ENCODE results near the gene SLC35B2. TPM values are rescaled to one million over a fixed set of nuclear protein-coding genes. Genes with fewer than 3 reads are reported as not detected.
A peak's percentile ranks its signal among the peaks of the same experiment; 100 is the strongest.
"Not testable (repeated sequence)": the region's sequence is repeated elsewhere in the genome, so short reads cannot be mapped to it uniquely, and the experiment has no call there.

The SLC35B2 gene
- total RNA-seq, 1 donor from 2014 or later = 33.7 TPM

- DNase-seq (ENCODE audit: low spot score) = no peak
These were observed 21.3 kb downstream of the SLC35B2 start for GRCh38 chr6:44235891-44236516.

- DNase-seq (ENCODE audit: low spot score) = no peak
These were observed 22.1 kb downstream of the SLC35B2 start for GRCh38 chr6:44235269-44235668.

GRCh38 chr6:44234101-44235025 lies 23.0 kb downstream of the SLC35B2 start:
- peak; percentile 85 for DNase-seq (ENCODE audit: low spot score)

DNA sequence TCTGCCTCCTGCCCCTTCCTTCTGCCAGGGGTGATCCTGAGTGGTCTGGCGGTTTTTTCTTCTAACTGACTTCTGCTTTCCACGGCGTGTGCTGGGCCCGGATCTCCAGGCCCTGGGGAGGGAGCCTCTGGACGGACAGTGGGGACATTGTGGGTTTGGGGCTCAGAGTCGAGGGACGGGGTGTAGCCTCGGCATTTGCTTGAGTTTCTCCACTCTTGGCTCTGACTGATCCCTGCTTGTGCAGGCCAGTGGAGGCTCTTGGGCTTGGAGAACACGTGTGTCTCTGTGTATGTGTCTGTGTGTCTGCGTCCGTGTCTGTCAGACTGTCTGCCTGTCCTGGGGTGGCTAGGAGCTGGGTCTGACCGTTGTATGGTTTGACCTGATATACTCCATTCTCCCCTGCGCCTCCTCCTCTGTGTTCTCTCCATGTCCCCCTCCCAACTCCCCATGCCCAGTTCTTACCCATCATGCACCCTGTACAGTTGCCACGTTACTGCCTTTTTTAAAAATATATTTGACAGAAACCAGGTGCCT lies 23.7 kb downstream of the SLC35B2 start:
- DNase-seq (ENCODE audit: low spot score) = no peak

DNA sequence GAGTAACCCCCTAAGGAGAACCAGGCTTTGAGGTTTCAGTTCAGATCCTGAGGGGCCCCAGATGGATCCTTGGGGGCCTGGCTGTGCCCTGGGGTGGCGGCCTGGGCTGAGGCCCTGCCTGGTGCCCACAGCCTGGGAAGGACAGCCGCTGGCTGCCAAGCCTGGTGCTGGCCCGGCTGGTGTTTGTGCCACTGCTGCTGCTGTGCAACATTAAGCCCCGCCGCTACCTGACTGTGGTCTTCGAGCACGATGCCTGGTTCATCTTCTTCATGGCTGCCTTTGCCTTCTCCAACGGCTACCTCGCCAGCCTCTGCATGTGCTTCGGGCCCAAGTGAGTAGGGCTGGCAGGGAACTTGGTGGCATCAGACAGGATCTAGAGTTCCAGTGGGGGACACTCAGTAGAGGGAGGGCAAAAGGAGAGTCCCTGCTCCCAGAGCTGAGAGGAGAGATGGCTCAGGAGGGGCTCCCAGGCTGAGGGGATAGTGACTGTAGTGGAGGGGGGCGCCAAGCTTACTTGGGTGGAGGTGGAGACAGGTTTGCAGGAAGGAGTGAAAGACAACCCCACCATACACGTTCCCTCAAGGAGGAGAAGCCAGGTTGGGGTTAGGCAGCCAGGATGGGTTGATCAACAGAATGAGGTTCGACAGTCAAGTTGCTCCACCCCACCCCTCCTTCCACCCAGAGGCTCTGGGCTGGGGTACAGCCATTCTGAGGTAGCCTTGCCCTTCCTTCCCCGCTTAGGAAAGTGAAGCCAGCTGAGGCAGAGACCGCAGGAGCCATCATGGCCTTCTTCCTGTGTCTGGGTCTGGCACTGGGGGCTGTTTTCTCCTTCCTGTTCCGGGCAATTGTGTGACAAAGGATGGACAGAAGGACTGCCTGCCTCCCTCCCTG lies 24.4 kb downstream of the SLC35B2 start:
- DNase-seq (ENCODE audit: low spot score) = no peak

GRCh38 chr6:44231426-44231825 lies 25.9 kb downstream of the SLC35B2 start:
- DNase-seq (ENCODE audit: low spot score) = not testable (repeated sequence)

DNA sequence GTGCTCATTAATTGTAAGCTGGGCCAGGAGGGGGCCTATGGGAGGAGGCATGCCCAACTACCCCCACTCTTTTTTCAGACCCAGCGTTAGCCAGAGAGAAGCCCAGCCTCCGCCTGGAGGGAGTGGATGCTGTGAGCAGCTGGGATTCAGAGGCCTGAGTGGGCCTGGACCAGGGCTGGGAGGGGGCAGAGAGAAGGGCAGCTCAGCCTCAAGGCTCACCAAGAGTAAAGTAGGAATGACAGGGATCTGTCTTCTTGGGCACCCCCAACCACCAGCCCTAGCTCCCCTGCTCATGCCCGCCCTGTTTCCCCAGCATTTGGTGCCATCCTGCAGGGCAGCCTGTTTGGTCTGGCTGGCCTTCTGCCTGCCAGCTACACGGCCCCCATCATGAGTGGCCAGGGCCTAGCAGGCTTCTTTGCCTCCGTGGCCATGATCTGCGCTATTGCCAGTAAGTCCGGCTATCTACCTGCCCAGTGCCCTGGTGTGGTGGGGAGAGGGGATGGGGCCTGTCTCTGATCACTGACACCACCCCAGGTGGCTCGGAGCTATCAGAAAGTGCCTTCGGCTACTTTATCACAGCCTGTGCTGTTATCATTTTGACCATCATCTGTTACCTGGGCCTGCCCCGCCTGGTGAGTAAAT lies 27.2 kb downstream of the SLC35B2 start:
- no peak for DNase-seq (ENCODE audit: low spot score)

DNA sequence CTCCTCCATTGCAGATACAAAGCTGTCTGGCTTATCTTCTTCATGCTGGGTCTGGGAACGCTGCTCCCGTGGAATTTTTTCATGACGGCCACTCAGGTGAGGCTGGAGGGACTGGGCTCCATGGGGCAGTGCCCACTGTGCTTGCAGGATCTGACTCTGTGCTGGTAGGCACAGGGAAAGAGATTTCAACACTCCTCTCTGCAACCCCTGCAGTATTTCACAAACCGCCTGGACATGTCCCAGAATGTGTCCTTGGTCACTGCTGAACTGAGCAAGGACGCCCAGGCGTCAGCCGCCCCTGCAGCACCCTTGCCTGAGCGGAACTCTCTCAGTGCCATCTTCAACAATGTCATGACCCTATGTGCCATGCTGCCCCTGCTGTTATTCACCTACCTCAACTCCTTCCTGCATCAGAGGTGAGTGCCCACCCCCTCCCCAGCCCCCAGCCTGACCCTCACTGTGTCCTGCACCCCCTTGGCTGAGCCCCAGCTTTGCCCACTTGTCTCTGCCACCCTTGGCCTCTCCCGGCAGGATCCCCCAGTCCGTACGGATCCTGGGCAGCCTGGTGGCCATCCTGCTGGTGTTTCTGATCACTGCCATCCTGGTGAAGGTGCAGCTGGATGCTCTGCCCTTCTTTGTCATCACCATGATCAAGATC lies 27.8 kb downstream of the SLC35B2 start:
- DNase-seq (ENCODE audit: low spot score) = no peak

DNA sequence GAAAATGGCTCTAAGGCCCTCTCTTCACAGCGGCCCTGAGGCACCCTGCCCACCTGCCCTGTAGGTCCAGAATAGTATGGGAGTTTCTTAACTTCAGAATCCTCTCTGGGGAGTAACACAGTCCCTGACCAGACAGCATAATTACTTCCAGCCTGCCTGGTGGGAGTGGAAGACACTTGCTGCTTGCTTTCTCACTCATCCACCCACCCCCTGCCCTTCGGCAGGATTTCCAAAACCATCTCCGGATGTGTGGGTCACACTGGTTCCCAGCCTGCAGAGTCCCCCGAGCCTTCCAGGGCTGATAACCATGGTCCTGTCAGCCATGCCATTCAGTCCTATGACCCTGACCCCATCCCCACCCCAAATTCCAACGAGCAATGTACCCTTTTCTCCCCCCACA lies 28.5 kb downstream of the SLC35B2 start:
- no peak for DNase-seq (ENCODE audit: low spot score)

GRCh38 chr6:44228433-44228832 lies 28.9 kb downstream of the SLC35B2 start:
- DNase-seq (ENCODE audit: low spot score) = no peak

GRCh38 chr6:44228031-44228430 lies 29.3 kb downstream of the SLC35B2 start:
- DNase-seq (ENCODE audit: low spot score) = no peak

- peak; percentile 64 for DNase-seq (ENCODE audit: low spot score)
These were observed 30.1 kb downstream of the SLC35B2 start for GRCh38 chr6:44227148-44227793.

GRCh38 chr6:44226368-44227147 lies 30.8 kb downstream of the SLC35B2 start:
- peak; percentile 65 for DNase-seq (ENCODE audit: low spot score)

DNA sequence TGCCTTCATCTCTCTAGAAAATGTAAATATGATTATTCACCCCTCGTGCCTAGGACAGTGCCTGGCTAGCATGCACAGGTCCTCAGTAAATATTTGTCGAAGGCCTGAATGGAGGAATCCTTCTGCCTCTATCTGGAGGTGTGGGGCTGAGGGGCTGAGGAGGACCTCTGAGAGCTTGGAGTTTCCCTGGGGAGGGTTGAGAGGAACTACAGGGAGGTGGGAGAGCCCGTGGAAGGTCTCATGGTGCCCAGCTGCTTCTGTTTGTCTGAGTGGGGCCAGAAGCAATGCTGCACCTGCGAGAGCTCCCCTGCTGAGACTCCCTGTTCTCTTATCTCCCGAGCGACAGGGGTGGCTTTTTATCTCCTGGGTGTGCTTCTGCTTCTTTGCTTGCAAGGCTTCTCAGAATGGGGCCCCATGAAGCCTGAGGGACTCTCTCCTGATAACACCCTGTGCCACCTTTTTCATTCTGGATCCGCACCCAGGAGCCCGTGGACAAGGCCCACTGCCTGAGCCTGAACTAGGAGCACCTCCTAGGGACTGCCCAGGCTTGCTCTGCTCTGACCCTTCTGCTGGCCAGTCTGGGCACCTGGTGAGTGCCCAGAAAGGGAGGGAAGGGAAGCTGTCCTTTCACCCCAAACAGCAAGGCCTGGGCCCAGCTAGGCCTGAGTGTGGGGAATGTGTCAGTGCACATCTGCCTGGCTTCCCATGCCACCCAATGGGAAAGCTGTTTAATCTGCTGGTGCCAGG lies 31.6 kb downstream of the SLC35B2 start:
- no peak for DNase-seq (ENCODE audit: low spot score)

DNA sequence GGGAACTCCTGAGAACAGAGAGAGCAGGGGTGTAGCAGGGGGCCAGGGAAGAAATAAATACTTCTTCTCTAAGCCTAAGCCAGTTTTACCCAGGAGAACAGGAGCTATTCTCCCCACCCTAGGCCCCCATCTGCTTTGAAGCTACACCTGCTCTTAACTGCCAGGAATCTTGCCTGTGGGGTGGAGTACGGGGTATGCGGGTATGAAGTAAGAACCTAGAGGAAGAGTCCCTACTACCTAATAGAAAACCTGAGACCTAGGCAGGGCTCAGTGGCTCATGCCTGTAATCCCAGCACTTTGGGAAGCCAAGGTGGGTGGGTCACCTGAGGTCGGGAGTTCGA lies 32.4 kb downstream of the SLC35B2 start:
- DNase-seq (ENCODE audit: low spot score) = no peak

GRCh38 chr6:44224029-44224964 lies 33.0 kb downstream of the SLC35B2 start:
- no peak for DNase-seq (ENCODE audit: low spot score)

- peak; percentile 74 for DNase-seq (ENCODE audit: low spot score)
These were observed 33.9 kb downstream of the SLC35B2 start, which contains the start of gene SLC29A1 for GRCh38 chr6:44223319-44224028. Gene SLC29A1 (plus strand): TSS chr6:44223595. CDS start chr6:44227314, 3,719 bp downstream.
